ENCODE results near the gene CPED1.

CPED1 gene

GRCh38 chr7:121080913-121081326 lies 92.4 kb downstream of the CPED1 start:
- no peaks in the 10 kb centered on the region for H3K27me3 ChIP-seq (ENCODE audit: control insufficient read depth, insufficient read depth, low read length)
- H3K4me1 ChIP-seq (ENCODE audit: control insufficient read depth, insufficient read depth, low read length) = peaks cover 72% of the 10 kb centered on the region
- H3K4me3 ChIP-seq (ENCODE audit: low read length) = no peak overlapping the region
- H3K4me2 ChIP-seq (ENCODE audit: low read length) = peak overlapping the region; percentile 11
- H3K9me3 ChIP-seq (replicated peaks; ENCODE audit: low read length) = no peaks in the 10 kb centered on the region
- no peak overlapping the region for H3K9ac ChIP-seq (ENCODE audit: low read depth, low read length)
- no peaks in the 10 kb centered on the region for H3K36me3 ChIP-seq (ENCODE audit: insufficient read depth, low read length)

- peaks cover 72% of the 10 kb centered on the region for H3K4me1 ChIP-seq (ENCODE audit: control insufficient read depth, insufficient read depth, low read length)
- no peak overlapping the region for H3K4me3 ChIP-seq (ENCODE audit: low read length)
- H3K36me3 ChIP-seq (ENCODE audit: insufficient read depth, low read length) = no peaks in the 10 kb centered on the region
- H3K9me3 ChIP-seq (replicated peaks; ENCODE audit: low read length) = no peaks in the 10 kb centered on the region
- H3K27me3 ChIP-seq (ENCODE audit: control insufficient read depth, insufficient read depth, low read length) = no peaks in the 10 kb centered on the region
- H3K9ac ChIP-seq (ENCODE audit: low read depth, low read length) = peak overlapping the region; percentile 81
- H3K4me2 ChIP-seq (ENCODE audit: low read length) = peak overlapping the region; percentile 11
Measured at GRCh38 chr7:121081327-121081936, 92.9 kb downstream of the CPED1 start.

- Histone ChIP-seq H3K36me3 (ENCODE audit: insufficient read depth, low read length) (no peaks in the 10 kb centered on the region), H3K4me1 (ENCODE audit: control insufficient read depth, insufficient read depth, low read length) (peaks cover 73% of the 10 kb centered on the region), H3K9me3 (replicated peaks; ENCODE audit: low read length) (no peaks in the 10 kb centered on the region), H3K9ac (ENCODE audit: low read depth, low read length) (peak overlapping the region; percentile 81), H3K4me2 (ENCODE audit: low read length) (peak overlapping the region; percentile 72), H3K4me3 (ENCODE audit: low read length) (peak overlapping the region; percentile 29), H3K27me3 (ENCODE audit: control insufficient read depth, insufficient read depth, low read length) (no peaks in the 10 kb centered on the region)
Measured at GRCh38 chr7:121082400-121083101, 94.0 kb downstream of the CPED1 start.

- Histone ChIP-seq H3K27me3 (ENCODE audit: control insufficient read depth, insufficient read depth, low read length) (no peaks in the 10 kb centered on the region), H3K4me3 (ENCODE audit: low read length) (peak overlapping the region; percentile 47), H3K36me3 (ENCODE audit: insufficient read depth, low read length) (no peaks in the 10 kb centered on the region), H3K9me3 (replicated peaks; ENCODE audit: low read length) (no peaks in the 10 kb centered on the region), H3K9ac (ENCODE audit: low read depth, low read length) (peak overlapping the region; percentile 81), H3K4me2 (ENCODE audit: low read length) (peak overlapping the region; percentile 72), H3K4me1 (ENCODE audit: control insufficient read depth, insufficient read depth, low read length) (peaks cover 73% of the 10 kb centered on the region)
Measured at GRCh38 chr7:121083138-121083789, 94.8 kb downstream of the CPED1 start.

GRCh38 chr7:121083790-121084251 lies 95.3 kb downstream of the CPED1 start:
- H3K9ac ChIP-seq (ENCODE audit: low read depth, low read length) = peak overlapping the region; percentile 81
- H3K9me3 ChIP-seq (replicated peaks; ENCODE audit: low read length) = no peaks in the 10 kb centered on the region
- H3K4me1 ChIP-seq (ENCODE audit: control insufficient read depth, insufficient read depth, low read length) = peaks cover 73% of the 10 kb centered on the region
- no peaks in the 10 kb centered on the region for H3K27me3 ChIP-seq (ENCODE audit: control insufficient read depth, insufficient read depth, low read length)
- peak overlapping the region; percentile 72 for H3K4me2 ChIP-seq (ENCODE audit: low read length)
- H3K4me3 ChIP-seq (ENCODE audit: low read length) = peak overlapping the region; percentile 47
- H3K36me3 ChIP-seq (ENCODE audit: insufficient read depth, low read length) = no peaks in the 10 kb centered on the region

- H3K9me3 ChIP-seq (replicated peaks; ENCODE audit: low read length) = no peaks in the 10 kb centered on the region
- H3K9ac ChIP-seq (ENCODE audit: low read depth, low read length) = peak overlapping the region; percentile 81
- no peaks in the 10 kb centered on the region for H3K27me3 ChIP-seq (ENCODE audit: control insufficient read depth, insufficient read depth, low read length)
- H3K36me3 ChIP-seq (ENCODE audit: insufficient read depth, low read length) = no peaks in the 10 kb centered on the region
- peak overlapping the region; percentile 72 for H3K4me2 ChIP-seq (ENCODE audit: low read length)
- peaks cover 69% of the 10 kb centered on the region for H3K4me1 ChIP-seq (ENCODE audit: control insufficient read depth, insufficient read depth, low read length)
- peak overlapping the region; percentile 38 for H3K4me3 ChIP-seq (ENCODE audit: low read length)
Measured at GRCh38 chr7:121084256-121084655, 95.7 kb downstream of the CPED1 start.

GRCh38 chr7:121084748-121085336 lies 96.3 kb downstream of the CPED1 start:
- Histone ChIP-seq H3K27me3 (ENCODE audit: control insufficient read depth, insufficient read depth, low read length) (no peaks in the 10 kb centered on the region), H3K4me3 (ENCODE audit: low read length) (peak overlapping the region; percentile 47), H3K36me3 (ENCODE audit: insufficient read depth, low read length) (no peaks in the 10 kb centered on the region), H3K4me1 (ENCODE audit: control insufficient read depth, insufficient read depth, low read length) (peaks cover 66% of the 10 kb centered on the region), H3K9ac (ENCODE audit: low read depth, low read length) (peak overlapping the region; percentile 83), H3K9me3 (replicated peaks; ENCODE audit: low read length) (no peaks in the 10 kb centered on the region), H3K4me2 (ENCODE audit: low read length) (peak overlapping the region; percentile 76)

- no peaks in the 10 kb centered on the region for H3K27me3 ChIP-seq (ENCODE audit: control insufficient read depth, insufficient read depth, low read length)
- H3K36me3 ChIP-seq (ENCODE audit: insufficient read depth, low read length) = no peaks in the 10 kb centered on the region
- no peak overlapping the region for H3K4me3 ChIP-seq (ENCODE audit: low read length)
- peak overlapping the region; percentile 83 for H3K9ac ChIP-seq (ENCODE audit: low read depth, low read length)
- H3K4me2 ChIP-seq (ENCODE audit: low read length) = peak overlapping the region; percentile 76
- peaks cover 71% of the 10 kb centered on the region for H3K4me1 ChIP-seq (ENCODE audit: control insufficient read depth, insufficient read depth, low read length)
- H3K9me3 ChIP-seq (replicated peaks; ENCODE audit: low read length) = no peaks in the 10 kb centered on the region
Measured at GRCh38 chr7:121085922-121086321, 97.4 kb downstream of the CPED1 start.

- no peaks in the 10 kb centered on the region for H3K36me3 ChIP-seq (ENCODE audit: insufficient read depth, low read length)
- no peak overlapping the region for H3K4me3 ChIP-seq (ENCODE audit: low read length)
- H3K9ac ChIP-seq (ENCODE audit: low read depth, low read length) = no peak overlapping the region
- H3K4me2 ChIP-seq (ENCODE audit: low read length) = no peak overlapping the region
- no peaks in the 10 kb centered on the region for H3K9me3 ChIP-seq (replicated peaks; ENCODE audit: low read length)
- no peaks in the 10 kb centered on the region for H3K27me3 ChIP-seq (ENCODE audit: control insufficient read depth, insufficient read depth, low read length)
- H3K4me1 ChIP-seq (ENCODE audit: control insufficient read depth, insufficient read depth, low read length) = peaks cover 42% of the 10 kb centered on the region
Measured at GRCh38 chr7:121088870-121089269, 100.4 kb downstream of the CPED1 start.

GRCh38 chr7:121094829-121095228 lies 106.3 kb downstream of the CPED1 start:
- Histone ChIP-seq H3K9ac (ENCODE audit: low read depth, low read length) (no peak overlapping the region), H3K27me3 (ENCODE audit: control insufficient read depth, insufficient read depth, low read length) (no peaks in the 10 kb centered on the region), H3K4me2 (ENCODE audit: low read length) (no peak overlapping the region), H3K4me1 (ENCODE audit: control insufficient read depth, insufficient read depth, low read length) (peaks cover 7% of the 10 kb centered on the region), H3K4me3 (ENCODE audit: low read length) (no peak overlapping the region), H3K9me3 (replicated peaks; ENCODE audit: low read length) (no peaks in the 10 kb centered on the region), H3K36me3 (ENCODE audit: insufficient read depth, low read length) (no peaks in the 10 kb centered on the region)

GRCh38 chr7:121097577-121097976 lies 109.1 kb downstream of the CPED1 start:
- H3K4me3 ChIP-seq (ENCODE audit: low read length) = no peak overlapping the region
- no peak overlapping the region for H3K9ac ChIP-seq (ENCODE audit: low read depth, low read length)
- no peaks in the 10 kb centered on the region for H3K27me3 ChIP-seq (ENCODE audit: control insufficient read depth, insufficient read depth, low read length)
- H3K9me3 ChIP-seq (replicated peaks; ENCODE audit: low read length) = no peaks in the 10 kb centered on the region
- H3K4me2 ChIP-seq (ENCODE audit: low read length) = no peak overlapping the region
- H3K36me3 ChIP-seq (ENCODE audit: insufficient read depth, low read length) = no peaks in the 10 kb centered on the region
- no peaks in the 10 kb centered on the region for H3K4me1 ChIP-seq (ENCODE audit: control insufficient read depth, insufficient read depth, low read length)

Measured in skeletal muscle satellite cell (primary cell).